GM21367 (cell line): Measurements from ENCODE around the gene ATP8A2.

Experiments used
- ATAC-seq: cut with Tn5 transposase; IDR thresholded peaks from one replicate; pipeline ENCODE4 v1.9.1; 2021; ENCODE audit not compliant: unreplicated experiment

The ATP8A2 gene

GRCh38 chr13:25616674-25617073, 244.9 kb downstream of the ATP8A2 start:
- ATAC-seq: no peak

DNA sequence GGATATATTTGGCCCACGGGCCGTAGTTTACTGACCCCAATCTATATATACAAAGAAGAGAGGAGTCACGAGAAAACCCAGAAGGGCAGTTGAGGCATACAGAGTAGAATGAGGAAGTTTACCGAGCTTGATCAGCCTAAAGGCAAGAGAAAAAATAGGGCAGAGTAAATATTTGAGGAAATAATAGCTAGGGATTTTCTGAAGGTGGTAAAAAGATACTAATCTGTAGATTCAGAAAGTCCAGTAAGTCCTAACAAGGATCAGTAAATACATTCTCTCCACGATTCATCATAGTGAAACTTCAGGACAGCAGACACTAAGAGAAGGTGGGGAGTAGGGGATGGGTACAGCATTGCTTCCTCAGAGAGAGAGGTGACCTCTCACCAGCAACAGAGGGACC, 248.1 kb downstream of the ATP8A2 start:
- ATAC-seq: no peak

DNA sequence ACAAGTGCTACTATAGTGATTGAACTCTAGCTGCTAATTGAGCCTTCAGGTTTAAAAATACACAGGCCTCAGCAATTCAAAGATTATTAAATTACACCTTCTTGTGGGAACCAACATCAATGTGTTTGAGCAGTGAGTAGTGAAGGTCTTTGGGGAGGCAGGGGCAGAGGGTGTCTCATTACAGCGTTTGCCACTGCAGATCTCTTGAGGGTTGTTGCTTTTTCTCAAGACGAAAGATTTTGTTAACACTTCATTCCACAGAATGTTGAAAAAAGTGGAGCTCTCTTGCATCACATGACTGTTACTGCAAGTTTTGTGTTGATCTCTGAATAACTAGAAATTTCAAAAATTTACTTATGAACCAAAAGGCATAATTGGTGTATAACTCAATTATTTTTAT, 253.6 kb downstream of the ATP8A2 start:
- no peak for ATAC-seq

DNA sequence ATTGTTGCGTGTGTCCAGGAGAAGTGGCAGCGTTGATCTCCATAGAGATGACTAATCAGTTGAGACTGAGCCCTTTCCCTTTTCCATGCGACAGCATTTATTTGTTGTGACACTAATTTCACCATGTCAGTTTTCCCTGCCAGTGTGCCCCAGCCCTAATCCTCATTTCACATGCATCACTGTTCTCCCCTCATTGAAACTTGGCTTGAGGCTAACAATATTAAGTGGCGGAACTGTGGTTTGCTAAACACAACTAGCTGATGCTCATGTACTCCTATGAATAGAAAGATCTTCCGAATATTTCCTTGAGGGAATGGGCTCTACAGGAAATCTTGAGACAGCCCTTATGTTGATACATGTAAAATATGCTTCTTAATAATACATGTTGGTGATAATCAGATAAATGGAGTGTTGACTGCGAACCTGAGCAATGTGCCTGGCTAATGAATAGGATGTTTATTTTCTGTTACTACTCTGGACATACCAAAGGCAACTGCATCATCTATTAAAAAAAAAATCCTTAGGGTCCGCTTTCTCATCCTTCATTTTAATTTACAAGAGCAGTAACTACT, 258.6 kb downstream of the ATP8A2 start:
- no peak for ATAC-seq

- ATAC-seq: no peak
Measured at GRCh38 chr13:25632166-25632888, 260.6 kb downstream of the ATP8A2 start.

DNA sequence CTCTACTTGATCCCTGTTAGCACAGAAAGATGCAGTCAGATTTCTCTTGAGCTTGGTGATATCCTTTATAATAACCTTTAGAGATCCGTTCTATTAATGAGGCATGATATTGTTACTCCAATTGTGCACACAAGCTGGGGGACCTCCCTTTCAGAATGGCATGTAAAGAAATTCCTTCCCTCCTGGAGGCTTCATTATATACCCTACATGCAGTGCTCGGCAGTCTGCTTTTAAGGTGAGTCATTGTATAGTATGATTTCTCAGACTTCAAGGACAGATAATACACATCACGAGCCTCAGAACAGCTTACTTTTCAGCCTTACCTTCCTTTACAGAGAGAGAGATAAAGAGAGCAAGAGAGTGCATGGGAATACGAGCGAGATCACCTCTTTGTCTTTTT, 261.3 kb downstream of the ATP8A2 start:
- ATAC-seq: no peak

GRCh38 chr13:25645681-25646080, 273.9 kb downstream of the ATP8A2 start:
- no peak for ATAC-seq

GRCh38 chr13:25649001-25649633, 277.3 kb downstream of the ATP8A2 start:
- ATAC-seq: no peak

DNA sequence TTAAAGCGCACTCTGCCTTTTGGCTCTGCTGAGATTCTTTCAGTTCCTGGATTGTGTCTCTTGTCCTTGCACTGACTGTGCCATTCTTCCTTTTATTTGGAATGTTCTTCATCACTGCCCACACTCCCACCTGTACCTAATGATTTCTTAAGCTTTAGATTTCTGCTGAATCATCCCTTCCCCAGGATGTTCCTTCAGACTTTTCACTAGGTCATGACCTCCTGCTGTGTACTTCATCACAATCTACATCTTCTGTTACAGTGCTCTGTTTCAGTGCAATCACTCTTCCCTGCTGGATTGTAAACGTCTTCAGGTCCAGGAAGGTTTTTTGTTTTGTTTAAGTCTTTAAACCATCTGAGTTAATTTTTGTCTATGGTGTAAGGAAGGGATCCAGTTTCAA, 281.0 kb downstream of the ATP8A2 start:
- ATAC-seq: no peak

- ATAC-seq: no peak
Measured at GRCh38 chr13:25654322-25654721, 282.5 kb downstream of the ATP8A2 start.

DNA sequence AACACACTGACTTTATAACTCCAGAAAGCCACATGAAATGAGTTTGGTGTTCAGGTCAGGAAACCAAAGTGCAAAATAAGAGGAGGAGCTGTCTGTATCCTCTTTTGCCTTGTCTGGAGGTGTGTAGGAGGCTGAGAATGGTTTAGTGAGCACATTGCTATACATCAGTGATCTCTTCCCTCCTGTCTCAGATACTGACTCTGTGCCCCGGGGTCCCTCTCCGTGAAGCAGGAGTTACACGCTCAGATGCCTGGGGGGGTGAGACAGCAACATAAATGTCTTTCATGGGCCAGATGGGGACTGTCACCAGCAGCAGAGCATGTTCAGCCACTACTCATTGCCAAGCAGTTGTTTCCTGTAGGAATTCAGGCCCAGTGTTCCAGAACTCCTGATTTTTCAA, 285.4 kb downstream of the ATP8A2 start:
- ATAC-seq: no peak

- no peak for ATAC-seq
Measured at GRCh38 chr13:25659091-25659795, 287.5 kb downstream of the ATP8A2 start.

DNA sequence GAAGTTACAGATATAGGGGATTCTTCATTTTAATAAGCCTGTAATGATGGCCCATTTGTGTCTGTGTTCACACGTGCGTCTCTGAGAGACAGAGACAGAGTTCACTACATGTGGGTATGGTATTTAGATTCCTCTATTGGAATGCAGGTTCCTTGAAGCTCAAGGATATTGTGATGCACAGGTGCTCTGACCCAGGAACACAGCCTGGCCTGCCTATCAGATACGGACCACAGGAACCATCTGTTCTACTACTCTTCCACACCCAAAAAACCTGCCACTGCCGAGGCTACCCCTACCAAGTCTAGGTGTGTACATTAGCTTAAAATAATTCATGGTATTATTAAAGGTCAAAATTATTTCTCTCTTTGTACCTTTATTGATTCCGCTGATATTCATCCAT, 289.2 kb downstream of the ATP8A2 start:
- no peak for ATAC-seq

DNA sequence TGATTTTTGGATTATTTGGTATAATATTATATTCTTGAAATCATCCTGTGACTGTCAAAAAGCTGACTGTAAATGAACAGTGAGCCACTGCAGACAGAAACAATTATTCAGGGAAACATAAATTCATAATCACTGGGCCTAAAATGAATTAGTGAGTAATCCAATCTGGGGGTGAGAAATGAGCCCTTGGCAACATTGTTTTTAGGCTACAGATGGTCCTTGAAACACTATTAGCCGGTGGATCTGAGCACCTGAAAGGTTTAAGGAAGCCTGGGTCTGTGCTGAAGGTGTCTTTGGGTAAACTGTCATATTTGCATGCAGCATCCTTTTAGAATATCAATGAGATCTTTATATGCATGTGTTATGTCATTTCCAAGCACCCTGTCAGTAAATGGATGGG, 290.7 kb downstream of the ATP8A2 start:
- ATAC-seq: no peak

DNA sequence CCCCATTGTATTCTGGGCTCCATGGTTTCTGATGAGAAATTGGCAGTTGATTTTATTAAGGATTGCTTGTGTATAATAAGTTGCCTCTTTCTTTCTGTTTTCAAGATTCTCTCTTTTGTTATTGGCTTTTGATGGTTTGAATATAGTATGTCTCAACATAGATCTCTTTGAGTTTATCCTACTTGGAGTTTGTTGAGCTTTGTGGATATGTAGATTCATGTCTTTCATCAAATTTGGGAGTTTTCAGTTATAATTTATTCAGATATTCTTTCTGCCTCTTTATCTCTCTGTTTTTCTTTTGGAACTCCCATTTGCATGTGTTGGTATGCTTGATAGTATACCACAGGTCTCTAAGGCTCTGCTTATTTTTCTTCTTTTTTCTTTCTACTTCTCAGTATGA, 296.6 kb downstream of the ATP8A2 start:
- ATAC-seq: no peak

- no peak for ATAC-seq
Measured at GRCh38 chr13:25673711-25674110, 301.9 kb downstream of the ATP8A2 start.

DNA sequence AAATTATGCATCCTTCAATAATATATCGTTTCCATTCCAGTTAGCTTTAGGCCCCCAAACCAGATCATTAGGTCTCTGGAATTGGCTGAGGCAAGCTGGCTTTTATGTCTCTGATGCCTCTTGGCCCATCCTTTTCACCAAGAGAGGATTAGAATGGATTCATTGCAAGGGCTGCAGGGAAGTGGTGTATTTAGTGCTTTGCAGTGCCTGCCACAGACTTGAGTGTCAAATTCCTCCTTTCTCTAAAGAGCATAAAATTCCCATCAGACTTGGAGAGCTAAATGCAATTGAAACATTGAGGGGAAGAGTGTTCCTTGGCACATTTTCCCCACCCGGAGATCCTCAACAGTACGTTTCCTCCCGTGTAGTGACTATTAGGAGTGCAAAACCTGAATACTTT, 302.6 kb downstream of the ATP8A2 start:
- no peak for ATAC-seq

- no peak for ATAC-seq
Measured at GRCh38 chr13:25675060-25675459, 303.3 kb downstream of the ATP8A2 start.

DNA sequence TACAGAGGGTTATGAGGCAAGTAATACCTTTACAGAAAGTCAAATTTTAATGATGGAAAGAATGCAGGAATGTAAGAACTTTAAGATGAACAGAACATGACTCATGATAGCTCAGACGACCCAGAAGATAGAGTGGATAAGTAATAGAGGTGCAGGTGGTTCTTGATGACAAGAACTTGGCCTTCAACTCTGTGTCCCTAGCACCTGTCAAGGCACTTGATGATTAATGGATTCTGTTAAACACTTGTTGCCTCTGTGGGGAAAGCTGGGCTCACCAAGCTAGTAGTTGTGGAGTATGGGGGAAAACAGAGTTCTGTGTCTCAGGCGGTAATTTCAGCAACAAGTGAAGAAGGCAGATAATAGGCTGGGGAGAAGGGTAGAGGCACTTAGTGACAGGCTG, 306.2 kb downstream of the ATP8A2 start:
- ATAC-seq: no peak

DNA sequence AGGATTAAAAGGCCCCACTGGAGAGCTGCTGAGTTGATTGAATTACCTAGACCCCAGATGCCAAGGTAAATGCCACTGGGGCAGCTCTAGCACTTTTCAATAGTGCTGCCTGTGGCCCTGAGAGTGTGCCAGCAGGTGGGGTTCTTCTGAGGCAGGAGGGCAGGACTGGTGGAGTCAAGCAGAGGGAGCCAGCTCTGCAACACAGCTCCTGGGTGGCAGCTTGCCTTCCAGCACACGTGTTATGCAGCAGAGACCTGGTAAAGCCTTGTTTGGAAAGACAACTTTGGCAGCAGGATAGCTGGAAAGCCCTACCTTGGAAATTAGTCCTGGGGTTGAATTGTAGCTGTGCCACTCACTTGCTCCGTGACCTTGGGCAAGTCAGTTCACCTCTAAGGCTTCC, 306.6 kb downstream of the ATP8A2 start:
- ATAC-seq: no peak

DNA sequence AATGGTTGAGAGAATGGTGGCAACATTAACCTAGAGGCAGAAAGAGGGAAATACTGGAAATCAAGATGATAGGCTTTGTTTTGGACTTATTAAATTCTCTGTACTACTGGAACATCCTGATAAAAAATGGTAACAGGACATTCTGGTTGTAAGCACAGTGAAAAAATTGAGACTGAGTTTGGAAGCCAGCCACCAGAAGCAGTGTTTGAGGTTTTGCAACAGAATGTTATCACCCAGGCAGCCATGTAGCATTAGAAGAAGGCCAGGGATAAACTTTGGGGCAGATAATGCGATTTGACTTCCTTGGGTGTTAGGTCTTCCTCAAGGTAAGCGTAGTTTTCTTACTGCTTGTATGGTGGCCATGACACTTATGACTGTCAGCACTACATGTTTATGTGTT, 307.4 kb downstream of the ATP8A2 start:
- ATAC-seq: no peak

DNA sequence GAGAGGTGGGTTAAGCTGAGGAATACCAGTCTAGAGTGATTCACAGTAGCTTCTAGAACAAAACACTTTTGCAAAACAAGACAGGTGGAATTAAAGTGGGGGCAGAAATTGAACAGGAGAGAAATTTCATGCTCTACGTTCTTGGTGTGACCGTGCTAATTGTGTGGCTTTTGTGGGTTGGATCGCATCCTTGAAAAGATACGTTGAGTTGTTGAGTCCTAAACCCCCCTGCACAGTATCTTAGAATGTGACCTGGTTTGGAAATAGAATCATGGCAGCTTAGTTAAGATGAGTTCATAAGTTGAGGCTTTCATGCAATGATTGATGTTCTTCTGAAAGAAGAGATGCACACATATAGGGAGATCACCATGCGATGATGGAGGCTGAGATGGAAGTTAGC, 308.2 kb downstream of the ATP8A2 start:
- no peak for ATAC-seq
